MCF 10A (cell line): ENCODE results near the gene KCNMA1. TPM values are rescaled to one million over a fixed set of nuclear protein-coding genes. Genes with fewer than 3 reads are reported as not detected.

Experiments
- BruUV-seq: library from RNA; stranded (reverse); fragments of 400-500 nt; replicated peaks from 2 replicates; lab custom pipeline; 2021; lab: Mats Ljungman, UMichigan
- CTCF ChIA-PET: fragments of 300-600 bp; sonication (Branson Sonifier 250); formaldehyde crosslinking; extraction: SDS; loops from one replicate; lab custom pipeline; 2021; ENCODE audit warnings: antibody characterized with exemption, inconsistent platforms; lab: Yijun Ruan, JAX
- POLR2A ChIA-PET: fragments of 300-600, 350-650 bp; sonication (Branson Sonifier 250); formaldehyde crosslinking; extraction: SDS; loops from one replicate; lab custom pipeline; 2020; ENCODE audit warnings: antibody characterized with exemption, inconsistent platforms; lab: Yijun Ruan, JAX
- DNase-seq: peaks from one replicate; pipeline ENCODE4 v3.0.0-alpha.2; 2018; ENCODE audit not compliant: unreplicated experiment
- H3K27ac Mint-ChIP-seq: one replicate; pipeline ENCODE4 v1.8.0; 2022; ENCODE audit warnings: mild to moderate bottlenecking, low read depth, mixed read lengths; ENCODE audit not compliant: unreplicated experiment
- H3K27me3 Mint-ChIP-seq: one replicate; pipeline ENCODE4 v1.8.0; 2022; ENCODE audit warnings: mixed read lengths; ENCODE audit not compliant: insufficient read depth, unreplicated experiment
- H3K36me3 Mint-ChIP-seq: one replicate; pipeline ENCODE4 v1.8.0; 2022; ENCODE audit warnings: mild to moderate bottlenecking, moderate library complexity, mixed read lengths; ENCODE audit not compliant: insufficient read depth, unreplicated experiment
- H3K4me1 Mint-ChIP-seq: one replicate; pipeline ENCODE4 v1.8.0; 2022; ENCODE audit warnings: mixed read lengths; ENCODE audit not compliant: insufficient read depth, unreplicated experiment
- H3K4me3 Mint-ChIP-seq: one replicate; pipeline ENCODE4 v1.8.0; 2022; ENCODE audit warnings: mild to moderate bottlenecking, moderate library complexity, mixed read lengths; ENCODE audit not compliant: unreplicated experiment
- H3K9me3 Mint-ChIP-seq: one replicate; pipeline ENCODE4 v1.8.0; 2022; ENCODE audit warnings: mixed read lengths; ENCODE audit not compliant: unreplicated experiment
- CTCF ChIP-seq: fragments of 200-600 bp; IDR thresholded peaks from one replicate; pipeline ENCODE4 v1.8.0; 2022; ENCODE audit warnings: antibody characterized with exemption, mild to moderate bottlenecking; ENCODE audit not compliant: unreplicated experiment
- intact Hi-C: fragments of 100-400 bp; cut with micrococcal nuclease; formaldehyde crosslinking; loops from 2 replicates; pipeline ENCODE4 v1.14.1; 2022
- total RNA-seq: library from RNA; stranded (reverse); gene quantifications from 2 replicates; pipeline ENCODE4 v1.2.3, GENCODE V29; 2022

Gene KCNMA1
- total RNA-seq, 1 experiment from 2014 or later = 7.5 TPM

GRCh38 chr10:77043420-77043763 lies 594.2 kb downstream of the KCNMA1 start:
- Mint-ChIP-seq H3K27me3 (no peaks in the 10 kb centered on the region), H3K36me3 (no peaks in the 10 kb centered on the region), H3K4me1 (no peaks in the 10 kb centered on the region), H3K9me3 (no peaks in the 10 kb centered on the region), H3K4me3 (no peak overlapping the region), H3K27ac (no peak overlapping the region)
- CTCF ChIA-PET = no interaction called here
- BruUV-seq = no TSS peak
- no peak for DNase-seq
- intact Hi-C loops = no loop called here
- no peak for TF ChIP-seq CTCF
- POLR2A ChIA-PET = no interaction called here

GRCh38 chr10:77042706-77043419 lies 594.7 kb downstream of the KCNMA1 start:
- no TSS peak for BruUV-seq
- intact Hi-C loops = no loop called here
- no peaks in the 10 kb centered on the region for H3K4me1 Mint-ChIP-seq

GRCh38 chr10:77041636-77042258 lies 595.9 kb downstream of the KCNMA1 start:
- Mint-ChIP-seq H3K36me3 (no peaks in the 10 kb centered on the region), H3K4me1 (no peaks in the 10 kb centered on the region), H3K27me3 (no peaks in the 10 kb centered on the region), H3K9me3 (no peaks in the 10 kb centered on the region), H3K4me3 (no peak overlapping the region), H3K27ac (no peak overlapping the region)
- intact Hi-C loops = no loop called here
- no TSS peak for BruUV-seq
- no peak for TF ChIP-seq CTCF
- DNase-seq = no peak
- ChIA-PET POLR2A (no interaction called here), CTCF (interaction anchor here (0.7 kb wide), 2 partner anchors 70 to 279 kb away, joined by 3 read pairs; no protein-coding TSS in a partner anchor)

More at GRCh38 chr10:77042706-77043419, 594.7 kb downstream of the KCNMA1 start:
- Mint-ChIP-seq H3K27ac (no peak overlapping the region), H3K4me3 (no peak overlapping the region), H3K36me3 (no peaks in the 10 kb centered on the region), H3K9me3 (no peaks in the 10 kb centered on the region), H3K27me3 (no peaks in the 10 kb centered on the region)
- no peak for DNase-seq
- ChIA-PET CTCF (interaction anchor here (0.7 kb wide), 1 partner anchor 68 kb away, joined by 3 read pairs; no protein-coding TSS in a partner anchor), POLR2A (no interaction called here)
- TF ChIP-seq CTCF = no peak

- Mint-ChIP-seq H3K4me1 (no peaks in the 10 kb centered on the region), H3K4me3 (no peak overlapping the region), H3K27me3 (no peaks in the 10 kb centered on the region), H3K27ac (no peak overlapping the region), H3K9me3 (no peaks in the 10 kb centered on the region), H3K36me3 (no peaks in the 10 kb centered on the region)
- CTCF ChIA-PET = interaction anchor here (0.9 kb wide), 1 partner anchor 73 kb away, joined by 3 read pairs; no protein-coding TSS in a partner anchor
- BruUV-seq = no TSS peak
- TF ChIP-seq CTCF = no peak
- peak; percentile 9 for DNase-seq
- intact Hi-C loops = no loop called here
- POLR2A ChIA-PET = no interaction called here
These were observed 599.2 kb downstream of the KCNMA1 start for GRCh38 chr10:77038407-77038806.
